HepG2 (cell line): Measurements from ENCODE around the gene SH3GL1. TPM values are rescaled to one million over a fixed set of nuclear protein-coding genes. Genes with fewer than 3 reads are reported as not detected.
A peak's percentile ranks its signal among the peaks of the same experiment; 100 is the strongest.

Source experiments
- GATA4 ChIP-seq: sonication (generic); IDR thresholded peaks from 2 replicates; pipeline ENCODE4 v1.6.1; 2016; ENCODE audit warnings: antibody characterized with exemption, low read depth, borderline replicate concordance
- GMEB2 ChIP-seq: IDR thresholded peaks from 2 replicates; pipeline ENCODE4 v1.6.1; 2016; ENCODE audit warnings: missing biosample characterization, missing genetic modification reagents, low read depth
- MAF1 ChIP-seq: sonication (generic); formaldehyde crosslinking; IDR thresholded peaks from 2 replicates; pipeline ENCODE4 v1.5.0; 2020; ENCODE audit warnings: missing genetic modification reagents, borderline replicate concordance
- NFAT5 ChIP-seq: sonication (generic); formaldehyde crosslinking; IDR thresholded peaks from 2 replicates; pipeline ENCODE4 v1.4.0; 2020; ENCODE audit warnings: missing genetic modification reagents
- ONECUT2 ChIP-seq: sonication (generic); formaldehyde crosslinking; IDR thresholded peaks from 2 replicates; pipeline ENCODE4 v1.4.0; 2020; ENCODE audit warnings: missing genetic modification reagents
- PRPF4 ChIP-seq: fragments of 200-400 bp; formaldehyde crosslinking; IDR thresholded peaks from 2 replicates; pipeline ENCODE4 v1.6.1; 2016; ENCODE audit warnings: low read length, low read depth; ENCODE audit not compliant: poor library complexity, severe bottlenecking
- SYNCRIP ChIP-seq: fragments of 200-400 bp; formaldehyde crosslinking; IDR thresholded peaks from 2 replicates; pipeline ENCODE4 v1.6.1; 2018; ENCODE audit warnings: mild to moderate bottlenecking, low read depth, low read length; ENCODE audit not compliant: insufficient read depth
- XRCC5 ChIP-seq: fragments of 200-400 bp; formaldehyde crosslinking; optimal IDR thresholded peaks from 2 replicates; pipeline ENCODE3; 2017; ENCODE audit warnings: mild to moderate bottlenecking, low read length
- ZBTB10 ChIP-seq: sonication (generic); formaldehyde crosslinking; IDR thresholded peaks from 2 replicates; pipeline ENCODE4 v1.4.0; 2020; ENCODE audit warnings: missing genetic modification reagents, borderline replicate concordance
- ZBTB3 ChIP-seq: sonication (generic); formaldehyde crosslinking; IDR thresholded peaks from 2 replicates; pipeline ENCODE4 v1.4.0; 2020; ENCODE audit warnings: low read depth, mild to moderate bottlenecking, moderate library complexity, missing genetic modification reagents, borderline replicate concordance
- ZBTB38 ChIP-seq: sonication (generic); formaldehyde crosslinking; IDR thresholded peaks from 2 replicates; pipeline ENCODE4 v1.5.1; 2020; ENCODE audit warnings: mild to moderate bottlenecking, missing genetic modification reagents
- ZBTB42 ChIP-seq: sonication (generic); formaldehyde crosslinking; IDR thresholded peaks from 2 replicates; pipeline ENCODE4 v1.5.0; 2020; ENCODE audit warnings: mild to moderate bottlenecking, missing genetic modification reagents
- ZFP36 ChIP-seq: fragments of 150-350 bp; IDR thresholded peaks from 2 replicates; pipeline ENCODE4 v1.6.1; 2018; ENCODE audit warnings: borderline replicate concordance, low read length, low read depth; ENCODE audit not compliant: partially characterized antibody
- ZNF292 ChIP-seq: sonication (generic); formaldehyde crosslinking; IDR thresholded peaks from 2 replicates; pipeline ENCODE4 v1.8.1; 2022; ENCODE audit warnings: mild to moderate bottlenecking, low read depth, missing genetic modification reagents, borderline replicate concordance
- ZNF414 ChIP-seq: sonication (generic); formaldehyde crosslinking; IDR thresholded peaks from 2 replicates; pipeline ENCODE4 v1.5.0; 2020; ENCODE audit warnings: missing genetic modification reagents
- ZNF790 ChIP-seq: sonication (generic); formaldehyde crosslinking; IDR thresholded peaks from 2 replicates; pipeline ENCODE4 v1.8.0; 2022; ENCODE audit warnings: missing genetic modification reagents, mild to moderate bottlenecking, borderline replicate concordance
- ZSCAN30 ChIP-seq: sonication (generic); formaldehyde crosslinking; IDR thresholded peaks from 2 replicates; pipeline ENCODE4 v1.5.0; 2020; ENCODE audit warnings: mild to moderate bottlenecking, missing genetic modification reagents
- polyA plus RNA-seq, 8 experiments: library from polyadenylated mRNA; depleted of rRNA in 3 of 8; stranded (reverse) in 7 of 8; unstranded in 1 of 8; fragments of >200 nt; fragmentation: Illumina TruSeq in 4 of 8; extraction: Trizol in 4 of 8; gene quantifications; 2 replicates each; pipeline versions ENCODE4 v1.2.1 to v1.2.3, GENCODE V29; 2011 to 2016; ENCODE audit warnings: low read depth in 4 of 8, missing spikeins in 1 of 8, mixed read lengths in 1 of 8; ENCODE audit not compliant: insufficient read depth in 1 of 8
- total RNA-seq, 5 experiments: library from RNA; depleted of rRNA; stranded (reverse); fragments of >200 nt; fragmentation: Illumina TruSeq; extraction: Trizol; gene quantifications; 2 replicates each; pipeline ENCODE4 v1.2.3, GENCODE V29; 2016; ENCODE audit warnings: low read depth in 1 of 5

The SH3GL1 gene
- total and polyA plus RNA-seq, 2 of the 13 experiments (the other 11 are each of a cell fraction or from before 2014, with no cell fraction given), result 33.0 to 45.1 TPM

- TF ChIP-seq ZNF414 (CRISPR knock-in tag), result peak; percentile 83; the same call in 1 of the 2 replicates
- no peak for TF ChIP-seq ZNF790 (CRISPR knock-in tag)
- TF ChIP-seq GMEB2 (CRISPR knock-in tag), result no peak
- no peak for TF ChIP-seq ONECUT2 (CRISPR knock-in tag)
- TF ChIP-seq PRPF4, result no peak
- no peak for TF ChIP-seq NFAT5
- TF ChIP-seq ZFP36, result no peak
- TF ChIP-seq ZNF292 (CRISPR knock-in tag), result no peak; the same call in 1 of the 2 replicates
- no peak for TF ChIP-seq ZSCAN30 (CRISPR knock-in tag)
- TF ChIP-seq XRCC5, result peak; percentile 68
- TF ChIP-seq GATA4, result no peak
- TF ChIP-seq ZBTB3 (CRISPR knock-in tag), result no peak
- no peak for TF ChIP-seq ZBTB42 (CRISPR knock-in tag)
- no peak for TF ChIP-seq MAF1
- TF ChIP-seq ZBTB38 (CRISPR knock-in tag), result peak; percentile 99
- no peak for TF ChIP-seq SYNCRIP
- peak; percentile 87; the same call in 1 of the 2 replicates for TF ChIP-seq ZBTB10 (CRISPR knock-in tag)
Observed at GRCh38 chr19:4374498-4375163, 25.7 kb downstream of the SH3GL1 start (continued).
